ENCODE measurements around the gene BCL11B.

BCL11B gene

GRCh38 chr14:99286761-99287160, 14.8 kb upstream of the BCL11B start:
- DNase-seq = peak in 1 of 5 experiments; percentile 19

DNA sequence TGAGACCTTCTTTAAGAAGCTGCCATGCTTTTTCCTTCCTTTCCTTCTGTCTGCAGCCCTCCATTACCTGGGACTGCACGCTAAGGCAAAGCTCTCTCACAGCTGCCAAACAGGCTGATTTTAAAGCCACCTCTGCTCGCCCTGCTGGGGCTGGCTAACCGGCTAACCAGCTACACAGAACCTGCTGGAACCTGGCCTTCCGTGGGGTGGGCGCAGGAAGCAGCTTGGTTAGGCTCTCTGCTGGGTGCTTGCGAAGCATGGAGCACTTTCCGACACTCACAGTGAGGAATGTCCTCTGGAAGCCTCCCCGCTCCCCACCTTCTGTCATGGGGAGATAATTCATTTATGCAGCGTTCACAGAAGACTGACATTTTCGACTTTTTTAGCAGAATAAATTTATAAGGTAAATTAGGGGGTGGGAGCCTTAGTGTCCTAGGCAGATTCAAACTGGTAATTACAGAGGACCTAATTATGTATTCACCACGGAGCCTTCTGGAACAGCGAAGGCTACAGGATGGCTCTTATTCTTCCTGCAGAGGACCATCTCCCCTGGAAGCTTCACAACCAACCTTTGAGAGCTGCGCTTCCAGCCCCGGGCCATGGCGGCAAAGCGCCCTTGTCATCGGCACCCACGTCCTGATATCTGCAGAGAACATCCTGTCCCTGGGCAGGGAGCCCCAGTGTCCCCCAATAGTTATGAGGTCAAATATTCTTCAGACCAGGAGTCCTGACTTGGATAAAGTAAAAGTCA, 12.4 kb upstream of the BCL11B start:
- no peak for DNase-seq

DNA sequence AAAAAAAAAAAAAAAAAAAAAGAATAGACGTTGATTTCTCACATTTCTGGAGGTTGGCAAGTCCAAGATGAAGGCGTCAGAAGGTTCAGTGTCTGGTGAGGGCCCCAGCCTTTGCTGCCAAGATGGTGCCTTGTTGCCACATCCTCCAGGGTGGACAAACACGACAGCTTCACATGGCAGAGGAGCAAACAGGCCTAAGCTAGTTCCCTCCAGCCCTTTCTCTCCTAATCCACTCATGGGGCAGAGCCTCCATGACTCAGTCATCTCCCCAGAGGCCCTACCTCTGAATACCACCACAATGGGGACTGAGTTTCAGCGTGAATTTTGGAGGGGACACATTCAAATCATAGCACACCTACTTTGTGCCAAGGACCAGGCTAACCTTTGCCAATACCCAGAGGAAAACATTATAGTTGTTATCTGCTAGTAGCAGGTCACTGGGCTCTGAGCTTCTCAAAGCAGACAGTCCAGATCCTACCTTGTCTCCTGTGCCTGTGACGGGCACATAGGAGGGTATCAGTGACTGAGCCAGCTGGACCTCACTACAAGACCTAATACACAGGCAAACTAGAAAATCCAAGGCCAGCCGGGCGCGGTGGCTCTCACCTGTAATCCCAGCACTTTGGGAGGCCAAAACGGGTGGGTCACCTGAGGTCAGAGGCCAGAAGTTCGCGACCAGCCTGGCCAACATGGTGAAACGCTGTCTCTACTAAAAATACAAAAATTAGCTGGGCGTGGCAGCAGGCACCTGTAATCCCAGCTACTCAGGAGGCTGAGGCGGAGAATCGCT, 10.5 kb upstream of the BCL11B start:
- DNase-seq = no peak

DNA sequence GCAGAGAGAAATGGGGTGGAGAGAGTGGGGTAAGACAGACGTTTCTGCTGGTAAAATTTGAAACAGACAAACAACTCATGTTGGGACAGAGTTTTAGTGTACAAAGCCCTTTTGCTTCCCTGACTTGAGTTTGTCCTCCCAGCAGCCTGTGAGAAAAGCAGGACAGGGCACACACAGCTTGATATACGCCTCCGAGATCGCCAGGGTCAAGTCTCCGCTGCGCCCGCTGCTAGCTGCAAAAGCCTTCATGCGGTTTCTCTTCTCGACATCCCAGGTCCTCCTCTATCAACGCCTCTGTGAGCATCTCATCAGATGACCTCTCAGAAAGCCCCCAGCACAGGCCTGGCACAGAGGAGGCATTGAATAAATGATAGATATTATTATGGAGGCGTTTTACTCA, 9.4 kb upstream of the BCL11B start:
- DNase-seq = no peak

DNA sequence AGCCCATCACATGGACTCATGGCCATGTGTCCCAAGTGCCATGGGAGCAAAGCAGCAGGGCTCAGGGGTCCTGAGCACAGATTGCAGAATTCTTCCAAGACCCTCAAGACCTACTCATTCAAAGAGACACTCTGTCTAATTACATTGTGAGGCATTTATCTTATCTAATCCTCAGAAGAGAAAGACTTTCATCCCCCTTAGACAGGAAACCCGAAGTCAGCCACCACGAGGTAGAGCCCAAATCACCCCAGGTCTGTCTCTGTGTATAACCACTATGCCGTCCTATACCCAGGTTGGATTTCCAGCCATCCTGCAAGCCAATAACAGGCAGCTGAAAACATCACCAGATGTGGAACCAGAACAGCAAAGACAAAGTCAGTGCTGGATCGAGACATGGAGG, 8.9 kb upstream of the BCL11B start:
- DNase-seq = peak in 1 of 5 experiments; percentile 31

DNA sequence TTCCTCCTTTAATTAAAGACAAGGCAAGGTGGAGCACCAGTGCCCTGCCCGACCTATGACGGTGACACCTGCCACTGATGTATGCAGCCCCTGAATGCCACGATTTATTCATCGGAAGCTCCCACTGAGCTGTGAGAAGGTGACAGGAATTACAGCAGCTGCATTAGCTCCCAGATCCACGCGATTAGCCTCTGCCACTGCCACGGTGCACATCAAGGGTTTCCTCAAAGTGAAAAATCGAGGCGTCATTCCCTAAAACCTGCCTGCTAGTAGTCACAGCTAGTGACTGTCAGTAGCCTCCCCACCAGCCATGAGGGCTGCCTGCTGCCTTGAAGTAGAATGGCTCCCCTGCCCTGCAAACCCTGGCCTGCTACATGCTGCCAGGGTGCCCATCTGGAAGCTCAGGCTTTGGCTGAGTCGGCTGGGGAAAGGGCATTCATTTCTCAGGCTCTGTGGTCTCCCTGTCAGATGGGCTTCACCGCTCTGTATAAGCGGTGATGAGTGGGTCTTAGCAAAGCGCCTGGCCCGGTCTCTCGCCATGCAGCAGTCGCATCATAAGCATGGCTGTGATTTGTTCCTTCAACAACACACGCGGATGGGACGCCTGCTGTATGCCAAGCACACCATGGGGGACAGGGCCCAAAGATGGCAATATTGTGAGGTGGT, 8.2 kb upstream of the BCL11B start:
- DNase-seq = no peak

- no peak for DNase-seq
Measured at GRCh38 chr14:99278836-99279235, 6.8 kb upstream of the BCL11B start.

DNA sequence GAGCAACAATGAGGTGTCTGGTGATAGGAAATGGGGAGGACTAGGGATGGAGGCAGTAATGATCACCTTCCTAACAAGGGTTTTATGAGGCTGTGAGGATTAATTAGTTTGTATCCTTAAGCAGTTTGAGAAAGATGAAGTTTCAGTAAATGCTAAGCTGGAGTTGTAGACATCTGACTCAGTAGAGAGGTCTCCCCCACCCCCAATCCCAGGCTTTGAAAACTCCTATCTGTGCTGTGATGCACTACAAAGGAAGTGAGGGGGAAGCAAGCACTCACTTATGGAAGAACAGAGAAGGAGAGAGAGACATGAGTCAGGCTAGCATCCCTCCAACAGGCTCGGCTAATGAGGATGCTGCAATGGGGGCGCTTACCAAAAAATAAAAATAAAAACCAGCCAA, 5.5 kb upstream of the BCL11B start:
- no peak for DNase-seq

DNA sequence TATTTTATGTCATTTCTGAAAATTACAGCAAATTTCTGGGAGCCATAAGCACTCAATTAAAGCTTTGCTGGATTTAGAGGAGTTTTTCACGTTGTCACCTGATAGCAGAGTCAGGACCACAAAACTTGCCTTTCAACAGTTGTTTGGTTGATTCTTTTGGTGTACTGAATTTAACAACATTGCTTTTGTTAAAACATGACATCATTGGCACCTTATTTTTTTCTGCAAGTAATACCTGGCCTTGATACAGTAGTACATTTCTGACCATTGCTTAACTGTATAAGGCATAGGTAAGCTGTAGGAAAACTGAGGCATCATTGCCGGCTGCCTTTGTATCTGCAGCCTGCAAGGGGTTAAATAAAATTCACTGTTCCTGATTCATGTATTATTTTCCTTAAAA, 4.5 kb upstream of the BCL11B start:
- DNase-seq = no peak

- no peak for DNase-seq
Measured at GRCh38 chr14:99275222-99275584, 3.2 kb upstream of the BCL11B start.

- peak in 1 of 5 experiments; percentile 73 for DNase-seq
Measured at GRCh38 chr14:99274346-99275221, 2.6 kb upstream of the BCL11B start.

- DNase-seq = peak in 1 of 5 experiments; percentile 42
Measured at GRCh38 chr14:99273766-99274345, 1.9 kb upstream of the BCL11B start.

DNA sequence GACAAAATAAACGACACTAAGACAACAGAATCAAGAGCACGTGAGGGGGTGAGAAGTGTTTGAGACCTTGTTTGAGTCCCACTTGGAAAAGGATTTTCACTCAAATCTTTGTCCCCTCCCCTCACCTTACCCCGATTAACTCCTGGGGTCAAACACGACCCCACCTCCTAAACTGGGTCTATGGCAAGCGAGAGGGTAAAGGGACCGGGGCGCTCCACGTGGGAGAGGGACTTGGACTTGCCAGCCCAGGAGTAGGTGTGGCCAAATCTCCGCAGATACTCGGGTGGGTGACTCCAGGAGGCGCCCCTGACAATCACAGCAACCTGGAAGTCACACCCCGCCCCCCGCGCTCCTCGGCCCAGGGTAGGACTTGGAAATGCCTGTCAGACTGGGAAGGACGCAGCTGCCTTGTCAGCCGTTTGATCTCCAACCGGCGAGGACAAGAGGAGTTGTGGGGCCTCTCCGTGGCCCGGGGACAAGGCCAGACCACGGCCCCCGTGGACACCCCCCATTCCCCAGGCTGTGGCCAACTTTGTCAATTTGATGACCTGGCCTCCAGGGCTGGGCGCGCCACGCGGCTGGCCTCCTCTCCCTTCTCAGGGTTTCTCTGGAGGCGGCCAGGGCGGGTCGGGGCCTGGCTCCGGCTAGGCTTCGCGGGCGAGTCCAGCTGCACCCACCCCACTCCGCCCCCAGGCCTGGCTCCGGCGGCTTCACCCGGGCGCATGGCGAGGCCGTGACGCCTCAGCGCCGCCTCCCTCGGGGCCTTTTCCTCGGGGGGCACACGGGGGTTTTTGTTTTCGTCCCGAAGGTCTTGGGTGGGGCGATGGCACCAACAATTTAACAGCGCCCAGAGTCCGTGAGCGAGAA, 1.1 kb upstream of the BCL11B start:
- peak in 1 of 5 experiments; percentile 51 for DNase-seq

DNA sequence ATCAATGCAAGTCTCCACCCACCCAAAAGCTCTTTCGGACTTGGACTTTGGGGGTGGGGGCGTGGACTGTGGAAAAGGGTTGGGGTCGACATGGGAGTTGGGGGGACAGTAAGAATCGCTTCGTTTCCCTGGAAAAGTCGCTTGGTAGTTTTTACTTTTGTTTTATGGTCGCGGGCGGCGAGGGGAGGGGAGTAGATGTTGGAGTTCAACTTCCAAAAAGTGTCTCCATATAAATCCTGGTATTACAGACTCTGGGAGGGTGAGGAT, 568 bp upstream of the BCL11B start:
- DNase-seq = no peak

DNA sequence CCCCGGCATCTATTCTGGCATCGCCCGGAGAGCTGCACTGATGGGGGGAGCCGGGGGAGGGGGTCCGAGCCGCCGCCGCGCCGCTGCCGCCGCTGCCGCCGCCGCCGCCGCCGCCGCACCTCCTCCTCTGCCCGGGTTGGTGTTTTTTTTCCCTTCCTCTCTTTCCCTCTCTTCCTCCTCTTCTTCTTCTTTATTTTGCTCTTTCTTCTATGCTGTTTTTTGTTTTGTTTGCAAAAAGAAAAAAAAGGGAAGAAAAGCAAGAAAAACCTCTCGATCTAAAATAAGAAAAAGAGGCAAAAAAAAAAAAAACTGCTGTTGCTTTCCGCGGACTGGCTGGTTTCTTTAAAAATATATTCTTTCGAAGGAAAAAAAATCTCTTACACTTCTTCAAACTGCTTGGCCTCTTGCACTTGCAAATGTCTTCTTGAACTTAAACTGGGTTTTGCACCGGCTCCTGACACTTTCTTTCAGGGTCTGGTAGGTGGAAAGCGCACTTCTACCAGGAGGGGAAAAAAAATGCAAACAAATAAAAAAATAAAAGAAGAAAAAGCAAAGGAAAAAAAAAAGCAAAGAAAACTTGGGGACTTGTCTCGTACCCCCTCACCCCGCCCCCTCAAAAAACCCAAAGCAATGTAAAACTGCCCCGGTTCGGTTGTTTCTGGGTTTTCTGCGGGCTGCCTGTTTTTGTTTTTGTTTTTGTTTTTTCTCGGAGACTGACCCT, 616 bp downstream of the BCL11B start:
- DNase-seq = no peak

GRCh38 chr14:99270458-99271220, 1.4 kb downstream of the BCL11B start:
- DNase-seq = peak in 1 of 5 experiments; percentile 51

DNA sequence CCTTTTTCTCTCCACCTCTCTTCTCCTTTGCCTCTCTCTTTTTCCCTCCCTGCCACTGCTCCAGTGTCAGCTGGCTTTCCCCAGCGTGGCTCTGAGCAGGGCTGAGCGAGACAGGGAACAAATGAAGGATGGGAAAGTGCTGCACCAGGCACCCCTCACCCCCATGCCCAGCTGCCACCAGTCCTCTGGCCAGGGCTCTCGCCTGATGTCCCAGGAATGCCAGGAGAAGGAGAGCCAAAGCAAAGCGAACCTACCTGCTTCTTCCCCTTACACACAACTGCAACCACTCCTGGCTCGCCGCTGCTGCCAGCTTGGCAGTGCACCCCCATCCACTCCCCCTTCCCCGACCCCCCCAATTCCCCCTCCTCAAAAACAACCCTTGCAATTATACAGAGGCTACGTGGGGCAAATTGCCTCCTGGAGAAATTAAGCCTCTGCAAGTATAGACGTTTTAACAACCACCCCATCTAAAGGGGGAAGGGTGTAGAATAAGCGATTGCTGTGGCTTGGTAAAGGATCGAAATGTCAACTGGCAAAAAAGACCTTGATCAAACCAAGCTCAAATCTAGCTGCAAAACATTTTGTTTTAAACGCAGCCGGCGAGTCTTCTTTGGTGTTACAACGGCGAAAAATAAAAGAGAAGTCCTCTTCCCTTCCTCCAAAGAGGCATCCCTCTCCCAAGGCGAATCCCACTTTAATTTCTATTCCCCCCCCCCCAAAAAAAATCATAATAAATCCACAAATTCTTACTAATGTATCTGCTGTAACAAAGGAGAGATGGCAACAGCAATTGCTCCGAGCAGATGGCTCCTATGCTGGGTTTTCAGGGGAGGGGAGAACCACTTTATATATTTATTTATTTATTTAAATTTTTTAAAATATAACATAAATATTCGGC, 2.9 kb downstream of the BCL11B start:
- DNase-seq = peak in 1 of 5 experiments; percentile 42

DNA sequence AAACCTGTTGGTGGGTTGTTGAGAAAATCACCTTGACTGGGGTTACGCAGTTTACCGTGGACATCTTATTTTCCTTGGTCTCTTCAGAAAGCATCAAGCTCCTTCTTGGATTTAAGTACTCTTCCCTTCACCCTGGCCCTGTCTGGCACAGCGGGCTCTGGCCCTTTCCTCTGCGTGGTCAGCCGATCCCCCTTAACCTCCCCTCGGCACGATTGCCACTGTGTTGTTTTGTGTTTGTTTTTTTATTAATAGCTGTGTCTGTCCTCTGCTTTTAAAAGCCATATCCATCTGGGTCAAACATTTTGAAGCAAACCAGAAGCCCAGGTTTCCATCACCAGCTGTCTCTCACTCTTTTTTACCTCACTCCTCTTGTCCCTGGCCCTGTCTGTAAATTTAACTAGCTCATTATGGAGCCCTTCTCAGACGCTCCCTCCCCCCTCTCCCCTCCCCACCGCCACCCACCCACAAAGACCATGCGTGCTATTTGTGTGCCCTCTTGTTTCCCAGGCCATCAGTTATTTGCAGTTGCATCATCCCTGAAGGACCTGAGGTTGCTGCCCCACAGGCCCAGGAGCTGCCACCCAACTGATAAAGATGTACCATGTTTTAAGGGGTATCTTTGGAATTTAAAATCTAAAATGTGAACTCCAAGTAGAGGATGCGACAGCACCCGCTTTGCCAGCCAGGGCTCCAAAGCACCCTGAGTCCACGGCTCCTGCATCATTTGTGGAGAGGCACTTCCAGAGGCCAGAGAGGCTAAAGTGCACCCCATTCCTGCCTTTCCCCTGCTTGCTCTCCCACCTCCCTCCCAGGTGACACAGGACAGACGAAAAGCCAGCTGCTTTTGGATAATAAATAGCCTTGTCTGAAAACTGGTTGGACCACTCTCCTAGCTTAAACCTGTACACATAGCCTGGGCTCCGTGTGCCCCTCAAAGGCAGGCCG, 3.9 kb downstream of the BCL11B start:
- DNase-seq = peak in 1 of 5 experiments; percentile 81

Data from T-helper 2 cell (primary cell).